ENCODE measurements around the gene GNGT1. TPM values are rescaled to one million over a fixed set of nuclear protein-coding genes. Genes with fewer than 3 reads are reported as not detected.

Gene GNGT1
- total and polyA plus RNA-seq, 4 donors, result not detected

DNA sequence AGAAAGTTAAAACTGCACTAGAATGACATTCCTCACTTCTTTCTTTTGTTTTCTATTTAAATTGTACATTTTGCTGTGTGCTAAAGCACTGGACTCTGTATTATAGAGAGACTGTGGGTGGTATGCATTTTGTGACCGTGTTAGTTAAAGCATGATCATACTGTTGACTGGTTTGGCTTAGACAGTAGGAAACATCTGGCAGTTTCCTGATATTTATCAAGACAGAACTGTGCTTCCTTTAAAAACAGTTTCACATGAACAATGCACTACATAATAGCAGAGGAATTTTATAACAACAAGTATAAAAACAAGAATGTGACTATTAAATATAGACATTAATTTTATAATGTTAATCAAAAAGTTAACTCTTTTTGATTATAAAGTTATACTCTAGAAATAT is 38.3 kb downstream of the GNGT1 start (continued):
- TF ChIP-seq ATF3 (IDR thresholded peaks at IDR 0.05), result no peak
- TF ChIP-seq HNF4G (IDR thresholded peaks at IDR 0.05), result no peak
- no peak for TF ChIP-seq YY1 (IDR thresholded peaks at IDR 0.05)
- no peak for TF ChIP-seq MAX (IDR thresholded peaks at IDR 0.05)

- H3K27ac ChIP-seq (ENCODE audit: low read depth in 1 of 2, low read length in 2 of 2), result no peak overlapping the region
- H3K4me1 ChIP-seq (ENCODE audit: control insufficient read depth in 4 of 4, insufficient read depth in 4 of 4, low read length in 3 of 4), result no peaks in the 10 kb centered on the region
- WGBS, result 48% methylated on average over 3 of the region's 3 CpGs
- H3K27me3 ChIP-seq (ENCODE audit: control insufficient read depth in 4 of 4, insufficient read depth in 4 of 4, low read length in 3 of 4), result no peaks in the 10 kb centered on the region
- no peak for DNase-seq (ENCODE audit: low spot score)
- no peaks in the 10 kb centered on the region for H3K36me3 ChIP-seq (ENCODE audit: control insufficient read depth in 4 of 4, insufficient read depth in 3 of 4, low read depth in 1 of 4, low read length in 3 of 4)
- no peaks in the 10 kb centered on the region for H3K9me3 ChIP-seq (ENCODE audit: control insufficient read depth in 4 of 4, low read length in 3 of 4)
- TF ChIP-seq EGR1 (IDR thresholded peaks at IDR 0.05; ENCODE audit: low read depth in 2 of 2), result no peak
- no peak for TF ChIP-seq ZBTB33 (IDR thresholded peaks at IDR 0.05)
- no peak for TF ChIP-seq SP1 (IDR thresholded peaks at IDR 0.05)
- TF ChIP-seq TAF1 (conservative IDR thresholded peaks at IDR 0.05), result no peak
- TF ChIP-seq HNF4G (IDR thresholded peaks at IDR 0.05), result no peak
- no peak for TF ChIP-seq YY1 (IDR thresholded peaks at IDR 0.05)
- no peak for TF ChIP-seq FOXA2 (IDR thresholded peaks at IDR 0.05)
- TF ChIP-seq, protein P1, sequence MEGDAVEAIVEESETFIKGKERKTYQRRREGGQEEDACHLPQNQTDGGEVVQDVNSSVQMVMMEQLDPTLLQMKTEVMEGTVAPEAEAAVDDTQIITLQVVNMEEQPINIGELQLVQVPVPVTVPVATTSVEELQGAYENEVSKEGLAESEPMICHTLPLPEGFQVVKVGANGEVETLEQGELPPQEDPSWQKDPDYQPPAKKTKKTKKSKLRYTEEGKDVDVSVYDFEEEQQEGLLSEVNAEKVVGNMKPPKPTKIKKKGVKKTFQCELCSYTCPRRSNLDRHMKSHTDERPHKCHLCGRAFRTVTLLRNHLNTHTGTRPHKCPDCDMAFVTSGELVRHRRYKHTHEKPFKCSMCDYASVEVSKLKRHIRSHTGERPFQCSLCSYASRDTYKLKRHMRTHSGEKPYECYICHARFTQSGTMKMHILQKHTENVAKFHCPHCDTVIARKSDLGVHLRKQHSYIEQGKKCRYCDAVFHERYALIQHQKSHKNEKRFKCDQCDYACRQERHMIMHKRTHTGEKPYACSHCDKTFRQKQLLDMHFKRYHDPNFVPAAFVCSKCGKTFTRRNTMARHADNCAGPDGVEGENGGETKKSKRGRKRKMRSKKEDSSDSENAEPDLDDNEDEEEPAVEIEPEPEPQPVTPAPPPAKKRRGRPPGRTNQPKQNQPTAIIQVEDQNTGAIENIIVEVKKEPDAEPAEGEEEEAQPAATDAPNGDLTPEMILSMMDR (IDR thresholded peaks at IDR 0.05; ENCODE audit: low read depth, low read length, missing input control), result no peak
- TF ChIP-seq MAX (IDR thresholded peaks at IDR 0.05), result no peak
- TF ChIP-seq HNF4A (conservative IDR thresholded peaks at IDR 0.05), result no peak
- no peak for TF ChIP-seq GABPA (IDR thresholded peaks at IDR 0.05 in 1 of 2, conservative IDR thresholded peaks at IDR 0.05 in 1 of 2)
- TF ChIP-seq, protein P2, sequence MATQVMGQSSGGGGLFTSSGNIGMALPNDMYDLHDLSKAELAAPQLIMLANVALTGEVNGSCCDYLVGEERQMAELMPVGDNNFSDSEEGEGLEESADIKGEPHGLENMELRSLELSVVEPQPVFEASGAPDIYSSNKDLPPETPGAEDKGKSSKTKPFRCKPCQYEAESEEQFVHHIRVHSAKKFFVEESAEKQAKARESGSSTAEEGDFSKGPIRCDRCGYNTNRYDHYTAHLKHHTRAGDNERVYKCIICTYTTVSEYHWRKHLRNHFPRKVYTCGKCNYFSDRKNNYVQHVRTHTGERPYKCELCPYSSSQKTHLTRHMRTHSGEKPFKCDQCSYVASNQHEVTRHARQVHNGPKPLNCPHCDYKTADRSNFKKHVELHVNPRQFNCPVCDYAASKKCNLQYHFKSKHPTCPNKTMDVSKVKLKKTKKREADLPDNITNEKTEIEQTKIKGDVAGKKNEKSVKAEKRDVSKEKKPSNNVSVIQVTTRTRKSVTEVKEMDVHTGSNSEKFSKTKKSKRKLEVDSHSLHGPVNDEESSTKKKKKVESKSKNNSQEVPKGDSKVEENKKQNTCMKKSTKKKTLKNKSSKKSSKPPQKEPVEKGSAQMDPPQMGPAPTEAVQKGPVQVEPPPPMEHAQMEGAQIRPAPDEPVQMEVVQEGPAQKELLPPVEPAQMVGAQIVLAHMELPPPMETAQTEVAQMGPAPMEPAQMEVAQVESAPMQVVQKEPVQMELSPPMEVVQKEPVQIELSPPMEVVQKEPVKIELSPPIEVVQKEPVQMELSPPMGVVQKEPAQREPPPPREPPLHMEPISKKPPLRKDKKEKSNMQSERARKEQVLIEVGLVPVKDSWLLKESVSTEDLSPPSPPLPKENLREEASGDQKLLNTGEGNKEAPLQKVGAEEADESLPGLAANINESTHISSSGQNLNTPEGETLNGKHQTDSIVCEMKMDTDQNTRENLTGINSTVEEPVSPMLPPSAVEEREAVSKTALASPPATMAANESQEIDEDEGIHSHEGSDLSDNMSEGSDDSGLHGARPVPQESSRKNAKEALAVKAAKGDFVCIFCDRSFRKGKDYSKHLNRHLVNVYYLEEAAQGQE (IDR thresholded peaks at IDR 0.05), result no peak
- TF ChIP-seq RAD21 (IDR thresholded peaks at IDR 0.05), result no peak
- no peak overlapping the region for H3K9ac ChIP-seq (ENCODE audit: low read depth in 1 of 2, low read length in 2 of 2)
- no peak overlapping the region for H3K4me3 ChIP-seq (ENCODE audit: low read depth in 1 of 3, low read length in 3 of 3)
These were observed 38.7 kb downstream of the GNGT1 start for GRCh38 chr7:93945083-93945482.

Data from liver (tissue), 9 donors.